Neutrophil (primary cell): Measurements from ENCODE around the gene PLA2G3.

Experiments used
- H3K27ac ChIP-seq: fragments of 200-600 bp; sonication (generic); 2 replicates; pipeline ENCODE4 v1.5.1; 2016; ENCODE audit warnings: mild to moderate bottlenecking, moderate library complexity
- H3K27me3 ChIP-seq: fragments of 200-600 bp; sonication (generic); 2 replicates; pipeline ENCODE4 v1.6.0; 2016; ENCODE audit warnings: mild to moderate bottlenecking
- H3K36me3 ChIP-seq: fragments of 200-600 bp; sonication (generic); 2 replicates; pipeline ENCODE4 v1.5.1; 2017
- H3K4me1 ChIP-seq, 2 experiments: fragments of 200-600 bp in 1 of 2; sonication (generic) in 1 of 2; 1 replicate in 1 of 2; 2 replicates in 1 of 2; pipeline versions ENCODE4 v1.5.1 to v1.6.1; 2013 to 2016; ENCODE audit warnings: low read depth in 1 of 2, low read length in 1 of 2, mild to moderate bottlenecking in 1 of 2, moderate library complexity in 1 of 2; ENCODE audit not compliant: control insufficient read depth in 1 of 2, insufficient read depth in 1 of 2
- H3K4me3 ChIP-seq, 2 experiments: fragments of 200-600 bp in 1 of 2; sonication (generic) in 1 of 2; 1 replicate in 1 of 2; 2 replicates in 1 of 2; pipeline ENCODE4 v1.5.1; 2013 to 2016; ENCODE audit warnings: low read depth in 1 of 2, low read length in 1 of 2, mild to moderate bottlenecking in 1 of 2, moderate library complexity in 1 of 2
- H3K9me3 ChIP-seq: fragments of 200-600 bp; sonication (generic); 2 replicates; pipeline ENCODE4 v1.5.1; 2016
- CTCF ChIP-seq: fragments of 200-600 bp; sonication (generic); IDR thresholded peaks from 2 replicates; pipeline ENCODE4 v1.5.1; 2016; ENCODE audit warnings: antibody characterized with exemption

The PLA2G3 gene

GRCh38 chr22:31096657-31097279, 43.5 kb downstream of the PLA2G3 start:
- H3K27me3 ChIP-seq: no peaks in the 10 kb centered on the region
- no peak for TF ChIP-seq CTCF
- H3K4me3 ChIP-seq: no peak overlapping the region
- no peaks in the 10 kb centered on the region for H3K9me3 ChIP-seq
- H3K27ac ChIP-seq: no peak overlapping the region
- peaks cover 55% of the 10 kb centered on the region for H3K36me3 ChIP-seq
- H3K4me1 ChIP-seq: no peaks in the 10 kb centered on the region

GRCh38 chr22:31095637-31096249, 44.6 kb downstream of the PLA2G3 start:
- Histone ChIP-seq H3K27me3 (no peaks in the 10 kb centered on the region), H3K9me3 (no peaks in the 10 kb centered on the region), H3K4me3 (no peak overlapping the region), H3K27ac (no peak overlapping the region), H3K36me3 (peaks cover 60% of the 10 kb centered on the region), H3K4me1 (no peaks in the 10 kb centered on the region)
- no peak for TF ChIP-seq CTCF

GRCh38 chr22:31094741-31095140, 45.6 kb downstream of the PLA2G3 start:
- Histone ChIP-seq H3K27ac (no peak overlapping the region), H3K27me3 (no peaks in the 10 kb centered on the region), H3K36me3 (peaks cover 58% of the 10 kb centered on the region), H3K4me3 (no peak overlapping the region), H3K4me1 (no peaks in the 10 kb centered on the region), H3K9me3 (no peaks in the 10 kb centered on the region)
- no peak for TF ChIP-seq CTCF

- Histone ChIP-seq H3K4me3 (no peak overlapping the region), H3K27me3 (no peaks in the 10 kb centered on the region), H3K9me3 (no peaks in the 10 kb centered on the region), H3K27ac (no peak overlapping the region), H3K36me3 (peaks cover 53% of the 10 kb centered on the region), H3K4me1 (no peaks in the 10 kb centered on the region)
- TF ChIP-seq CTCF: no peak
Measured at GRCh38 chr22:31094021-31094551, 46.2 kb downstream of the PLA2G3 start.

GRCh38 chr22:31093086-31093850, 47.0 kb downstream of the PLA2G3 start:
- Histone ChIP-seq H3K36me3 (peaks cover 51% of the 10 kb centered on the region), H3K27ac (no peak overlapping the region), H3K4me3 (no peak overlapping the region), H3K4me1 (no peaks in the 10 kb centered on the region), H3K27me3 (no peaks in the 10 kb centered on the region), H3K9me3 (no peaks in the 10 kb centered on the region)
- TF ChIP-seq CTCF: no peak
